NT2/D1 (cell line): ENCODE measurements around the gene TBC1D22A.
A peak's percentile ranks its signal among the peaks of the same experiment; 100 is the strongest.

Experiments
- DNase-seq: peaks from one replicate; pipeline ENCODE4 v3.0.0-alpha.2; 2011; ENCODE audit warnings: low read depth, low spot score
- H3K27me3 ChIP-seq: 2 replicates; pipeline ENCODE4 v1.6.0; 2011; ENCODE audit warnings: mild to moderate bottlenecking; ENCODE audit not compliant: insufficient read length, insufficient read depth
- H3K36me3 ChIP-seq: 2 replicates; pipeline ENCODE4 v1.6.1; 2011; ENCODE audit warnings: mild to moderate bottlenecking, low read length, mixed read lengths; ENCODE audit not compliant: insufficient read depth, insufficient read length
- H3K4me1 ChIP-seq: 2 replicates; pipeline ENCODE4 v1.5.1; 2011; ENCODE audit not compliant: insufficient read depth, insufficient read length
- H3K4me3 ChIP-seq: 2 replicates; pipeline ENCODE4 v1.5.1; 2011; ENCODE audit warnings: low read depth; ENCODE audit not compliant: insufficient read length
- H3K9ac ChIP-seq: 2 replicates; pipeline ENCODE4 v1.6.0; 2011; ENCODE audit warnings: low read depth; ENCODE audit not compliant: insufficient read length
- H3K9me3 ChIP-seq: 2 replicates; pipeline ENCODE4 v1.5.1; 2011; ENCODE audit warnings: mild to moderate bottlenecking, low read length; ENCODE audit not compliant: insufficient read depth
- SUZ12 ChIP-seq: IDR thresholded peaks from 2 replicates; pipeline ENCODE4 v1.6.1; 2011; ENCODE audit not compliant: insufficient read length, insufficient read depth; ENCODE audit errors: extremely low read depth
- YY1 ChIP-seq: IDR thresholded peaks from 2 replicates; pipeline ENCODE4 v1.6.1; 2011; ENCODE audit not compliant: insufficient read length, insufficient read depth
- ZNF274 ChIP-seq: IDR thresholded peaks from 2 replicates; pipeline ENCODE4 v1.6.1; 2011; ENCODE audit warnings: mild to moderate bottlenecking, low read depth, low read length

The TBC1D22A gene

GRCh38 chr22:46829941-46830715 is 67.7 kb downstream of the TBC1D22A start:
- Histone ChIP-seq H3K9ac (no peak overlapping the region), H3K4me1 (peaks cover 12% of the 10 kb centered on the region), H3K4me3 (no peak overlapping the region), H3K36me3 (peaks cover 36% of the 10 kb centered on the region), H3K9me3 (peaks cover 19% of the 10 kb centered on the region), H3K27me3 (no peaks in the 10 kb centered on the region)
- no peak for DNase-seq
- no peak for TF ChIP-seq SUZ12
- TF ChIP-seq YY1, result no peak
- no peak for TF ChIP-seq ZNF274

- no peak overlapping the region for H3K4me3 ChIP-seq
- peaks cover 36% of the 10 kb centered on the region for H3K36me3 ChIP-seq
- TF ChIP-seq ZNF274 (no peak), SUZ12 (no peak), YY1 (no peak)
- no peak overlapping the region for H3K9ac ChIP-seq
- H3K9me3 ChIP-seq, result peaks cover 26% of the 10 kb centered on the region
- H3K27me3 ChIP-seq, result no peaks in the 10 kb centered on the region
- peaks cover 12% of the 10 kb centered on the region for H3K4me1 ChIP-seq
- DNase-seq, result no peak
Observed at GRCh38 chr22:46830841-46831240, 68.4 kb downstream of the TBC1D22A start.

- Histone ChIP-seq H3K4me3 (no peak overlapping the region), H3K36me3 (peaks cover 20% of the 10 kb centered on the region), H3K9me3 (peaks cover 26% of the 10 kb centered on the region), H3K9ac (no peak overlapping the region), H3K4me1 (peaks cover 12% of the 10 kb centered on the region), H3K27me3 (no peaks in the 10 kb centered on the region)
- no peak for TF ChIP-seq SUZ12
- no peak for TF ChIP-seq ZNF274
- no peak for TF ChIP-seq YY1
- peak; percentile 25 for DNase-seq
Observed at GRCh38 chr22:46833228-46833627, 70.8 kb downstream of the TBC1D22A start.

- DNase-seq, result no peak
- no peak overlapping the region for H3K9ac ChIP-seq
- H3K4me1 ChIP-seq, result peaks cover 8% of the 10 kb centered on the region
- peaks cover 14% of the 10 kb centered on the region for H3K36me3 ChIP-seq
- TF ChIP-seq YY1, result no peak
- TF ChIP-seq ZNF274, result no peak
- peaks cover 26% of the 10 kb centered on the region for H3K9me3 ChIP-seq
- H3K27me3 ChIP-seq, result no peaks in the 10 kb centered on the region
- H3K4me3 ChIP-seq, result no peak overlapping the region
Observed at GRCh38 chr22:46834021-46834737, 71.7 kb downstream of the TBC1D22A start.

- Histone ChIP-seq H3K4me1 (peaks cover 3% of the 10 kb centered on the region), H3K4me3 (no peak overlapping the region), H3K9me3 (peaks cover 26% of the 10 kb centered on the region), H3K27me3 (no peaks in the 10 kb centered on the region), H3K9ac (no peak overlapping the region), H3K36me3 (peaks cover 12% of the 10 kb centered on the region)
- DNase-seq, result no peak
- TF ChIP-seq SUZ12, result no peak
- TF ChIP-seq YY1, result no peak
- no peak for TF ChIP-seq ZNF274
Observed at GRCh38 chr22:46835288-46835687, 72.8 kb downstream of the TBC1D22A start.

GRCh38 chr22:46835693-46836092 is 73.2 kb downstream of the TBC1D22A start:
- peaks cover 12% of the 10 kb centered on the region for H3K36me3 ChIP-seq

GRCh38 chr22:46841522-46841921 is 79.1 kb downstream of the TBC1D22A start:
- H3K27me3 ChIP-seq, result no peaks in the 10 kb centered on the region
- DNase-seq, result no peak
- TF ChIP-seq YY1 (no peak), ZNF274 (no peak), SUZ12 (no peak)
- 0 out of 2 replicates have a peak, but pooled peaks cover under 1% of the 10 kb centered on the region for H3K9me3 ChIP-seq
- no peaks in the 10 kb centered on the region for H3K4me1 ChIP-seq
- no peak overlapping the region for H3K4me3 ChIP-seq
- H3K36me3 ChIP-seq, result peaks cover 8% of the 10 kb centered on the region
- no peak overlapping the region for H3K9ac ChIP-seq

More at GRCh38 chr22:46835693-46836092, 73.2 kb downstream of the TBC1D22A start:
- DNase-seq, result no peak
- Histone ChIP-seq H3K4me3 (no peak overlapping the region), H3K9me3 (peaks cover 26% of the 10 kb centered on the region), H3K4me1 (peaks cover 2% of the 10 kb centered on the region), H3K27me3 (no peaks in the 10 kb centered on the region), H3K9ac (no peak overlapping the region)
- no peak for TF ChIP-seq SUZ12
- TF ChIP-seq ZNF274, result no peak
- no peak for TF ChIP-seq YY1
